ENCODE data around the gene LENEP. TPM values are rescaled to one million over a fixed set of nuclear protein-coding genes. Genes with fewer than 3 reads are reported as not detected.

The LENEP gene
- total RNA-seq, 2 experiments from 2014 or later = 0.91 to 1.2 TPM

GRCh38 chr1:155024315-155024714, 30.9 kb downstream of the LENEP start:
- Mint-ChIP-seq H3K36me3 (no peaks in the 10 kb centered on the region), H3K9me3 (ENCODE audit: low read depth) (no peaks in the 10 kb centered on the region), H3K4me3 (no peak overlapping the region), H3K27me3 (no peaks in the 10 kb centered on the region), H3K4me1 (peaks cover 2% of the 10 kb centered on the region), H3K27ac (no peak overlapping the region)
- no peak for DNase-seq
- no peak for ATAC-seq
- CTCF ChIA-PET = interaction anchor here (0.6 to 1.1 kb wide), 2 partner anchors 21 to 69 kb away, joined by 3 read pairs; partner anchors contain the start of gene PBXIP1

GRCh38 chr1:155026154-155026553, 32.8 kb downstream of the LENEP start:
- DNase-seq (no peak), ATAC-seq (no peak)
- no peak overlapping the region for H3K27ac Mint-ChIP-seq
- CTCF ChIA-PET = interaction anchor here (1.1 to 1.5 kb wide), 2 partner anchors 9 to 10 kb away, joined by 3 to 12 read pairs; no protein-coding TSS in a partner anchor
- H3K9me3 Mint-ChIP-seq (ENCODE audit: low read depth) = no peaks in the 10 kb centered on the region
- no peak overlapping the region for H3K4me3 Mint-ChIP-seq
- H3K36me3 Mint-ChIP-seq = no peaks in the 10 kb centered on the region
- no peaks in the 10 kb centered on the region for H3K27me3 Mint-ChIP-seq
- H3K4me1 Mint-ChIP-seq = peaks cover 2% of the 10 kb centered on the region

- peaks cover 2% of the 10 kb centered on the region for H3K4me1 Mint-ChIP-seq
- H3K27ac Mint-ChIP-seq = no peak overlapping the region
- H3K4me3 Mint-ChIP-seq = no peak overlapping the region
- no peak for DNase-seq
- CTCF ChIA-PET = interaction anchor here (1.1 kb wide), 1 partner anchor 9 kb away, joined by 12 read pairs; no protein-coding TSS in a partner anchor
- H3K27me3 Mint-ChIP-seq = no peaks in the 10 kb centered on the region
- no peaks in the 10 kb centered on the region for H3K36me3 Mint-ChIP-seq
- no peaks in the 10 kb centered on the region for H3K9me3 Mint-ChIP-seq (ENCODE audit: low read depth)
- no peak for ATAC-seq
Observed at GRCh38 chr1:155026588-155026987, 33.2 kb downstream of the LENEP start.

- H3K27me3 Mint-ChIP-seq = peaks cover 6% of the 10 kb centered on the region
- H3K9me3 Mint-ChIP-seq (ENCODE audit: low read depth) = no peaks in the 10 kb centered on the region
- ATAC-seq (no peak), DNase-seq (no peak)
- no peaks in the 10 kb centered on the region for H3K36me3 Mint-ChIP-seq
- CTCF ChIA-PET = interaction anchor here (1.6 to 3.8 kb wide), 3 partner anchors 12 to 14 kb away, joined by 6 to 12 read pairs (median 9); no protein-coding TSS in a partner anchor
- no peak overlapping the region for H3K4me3 Mint-ChIP-seq
- H3K4me1 Mint-ChIP-seq = no peaks in the 10 kb centered on the region
- H3K27ac Mint-ChIP-seq = no peak overlapping the region
Observed at GRCh38 chr1:155029513-155030242, 36.3 kb downstream of the LENEP start.

- H3K36me3 Mint-ChIP-seq = no peaks in the 10 kb centered on the region
- peaks cover 11% of the 10 kb centered on the region for H3K27me3 Mint-ChIP-seq
- DNase-seq = no peak
- H3K4me1 Mint-ChIP-seq = no peaks in the 10 kb centered on the region
- no peaks in the 10 kb centered on the region for H3K9me3 Mint-ChIP-seq (ENCODE audit: low read depth)
- CTCF ChIA-PET = interaction anchor here (1.6 to 3.8 kb wide), 2 partner anchors 13 to 14 kb away, joined by 6 to 12 read pairs; no protein-coding TSS in a partner anchor
- no peak overlapping the region for H3K27ac Mint-ChIP-seq
- H3K4me3 Mint-ChIP-seq = no peak overlapping the region
- peak; percentile 22 for ATAC-seq
Observed at GRCh38 chr1:155030243-155030795, 36.9 kb downstream of the LENEP start.

GRCh38 chr1:155030899-155031298, 37.5 kb downstream of the LENEP start:
- CTCF ChIA-PET = interaction anchor here (1.6 to 3.8 kb wide), 2 partner anchors 13 kb away, joined by 6 to 12 read pairs; no protein-coding TSS in a partner anchor
- H3K36me3 Mint-ChIP-seq = no peaks in the 10 kb centered on the region
- DNase-seq (no peak), ATAC-seq (no peak)
- no peak overlapping the region for H3K27ac Mint-ChIP-seq
- no peaks in the 10 kb centered on the region for H3K9me3 Mint-ChIP-seq (ENCODE audit: low read depth)
- H3K4me3 Mint-ChIP-seq = no peak overlapping the region
- H3K27me3 Mint-ChIP-seq = peaks cover 13% of the 10 kb centered on the region
- H3K4me1 Mint-ChIP-seq = no peaks in the 10 kb centered on the region

- CTCF ChIA-PET = interaction anchor here (0.7 to 1.8 kb wide), 5 partner anchors 11 to 52 kb away, joined by 3 to 13 read pairs (median 4); partner anchors contain the start of gene ADAM15
- Mint-ChIP-seq H3K4me1 (no peaks in the 10 kb centered on the region), H3K36me3 (no peaks in the 10 kb centered on the region), H3K27ac (no peak overlapping the region), H3K9me3 (ENCODE audit: low read depth) (no peaks in the 10 kb centered on the region), H3K4me3 (no peak overlapping the region), H3K27me3 (peaks cover 21% of the 10 kb centered on the region)
- no peak for DNase-seq
- ATAC-seq = no peak
Observed at GRCh38 chr1:155032886-155033285, 39.5 kb downstream of the LENEP start.

- CTCF ChIA-PET = interaction anchor here (0.9 to 1.8 kb wide), 4 partner anchors 10 to 51 kb away, joined by 3 to 13 read pairs (median 4); no protein-coding TSS in a partner anchor
- ATAC-seq (no peak), DNase-seq (no peak)
- Mint-ChIP-seq H3K4me1 (no peaks in the 10 kb centered on the region), H3K27me3 (peaks cover 26% of the 10 kb centered on the region), H3K4me3 (no peak within 1 kb of the TSS), H3K27ac (no peak within 1 kb of the TSS), H3K9me3 (ENCODE audit: low read depth) (no peaks in the 10 kb centered on the region), H3K36me3 (no peaks in the 10 kb centered on the region)
Observed at GRCh38 chr1:155033524-155033923, 40.1 kb downstream of the LENEP start, which contains the start of the genes DCST1 and DCST2. TSS of gene DCST1 (plus strand) at chr1:155033824. CDS start at chr1:155034037, 213 bp downstream. TSS of gene DCST2 (minus strand) at chr1:155033781. CDS start at chr1:155033701, 80 bp downstream.

GRCh38 chr1:155034318-155035208, 41.2 kb downstream of the LENEP start:
- H3K27ac Mint-ChIP-seq = no peak overlapping the region

GRCh38 chr1:155035936-155036335, 42.5 kb downstream of the LENEP start:
- DNase-seq = no peak
- H3K4me3 Mint-ChIP-seq = no peak overlapping the region
- H3K9me3 Mint-ChIP-seq (ENCODE audit: low read depth) = no peaks in the 10 kb centered on the region
- CTCF ChIA-PET = no interaction called here
- no peak overlapping the region for H3K27ac Mint-ChIP-seq
- no peak for ATAC-seq
- H3K36me3 Mint-ChIP-seq = no peaks in the 10 kb centered on the region
- peaks cover 4% of the 10 kb centered on the region for H3K4me1 Mint-ChIP-seq
- H3K27me3 Mint-ChIP-seq = peaks cover 30% of the 10 kb centered on the region

More at GRCh38 chr1:155034318-155035208, 41.2 kb downstream of the LENEP start:
- peaks cover 28% of the 10 kb centered on the region for H3K27me3 Mint-ChIP-seq
- no peaks in the 10 kb centered on the region for H3K36me3 Mint-ChIP-seq
- CTCF ChIA-PET = interaction anchor here (0.7 to 1.9 kb wide), 3 partner anchors 11 to 17 kb away, joined by 3 to 9 read pairs (median 7); partner anchors contain the start of gene ADAM15
- H3K4me3 Mint-ChIP-seq = no peak overlapping the region
- ATAC-seq (no peak), DNase-seq (no peak)
- peaks cover 4% of the 10 kb centered on the region for H3K4me1 Mint-ChIP-seq
- H3K9me3 Mint-ChIP-seq (ENCODE audit: low read depth) = no peaks in the 10 kb centered on the region

GRCh38 chr1:155037043-155037442, 43.7 kb downstream of the LENEP start:
- Mint-ChIP-seq H3K4me1 (peaks cover 4% of the 10 kb centered on the region), H3K27me3 (peaks cover 33% of the 10 kb centered on the region), H3K9me3 (ENCODE audit: low read depth) (no peaks in the 10 kb centered on the region), H3K36me3 (no peaks in the 10 kb centered on the region), H3K27ac (no peak overlapping the region), H3K4me3 (no peak overlapping the region)
- DNase-seq (no peak), ATAC-seq (no peak)
- CTCF ChIA-PET = interaction anchor here (2.6 to 18.1 kb wide), 2 partner anchors 20 to 21 kb away, joined by 13 to 323 read pairs; partner anchors contain the start of genes ADAM15 and EFNA4

- no peaks in the 10 kb centered on the region for H3K9me3 Mint-ChIP-seq (ENCODE audit: low read depth)
- CTCF ChIA-PET = interaction anchor here (2.2 to 18.1 kb wide), 3 partner anchors 21 to 47 kb away, joined by 7 to 323 read pairs (median 13); partner anchors contain the start of genes ADAM15 and EFNA4
Observed at GRCh38 chr1:155037851-155038441, 44.6 kb downstream of the LENEP start.

More at GRCh38 chr1:155037851-155038441, 44.6 kb downstream of the LENEP start:
- H3K4me3 Mint-ChIP-seq = no peak overlapping the region
- no peak for DNase-seq
- peaks cover 4% of the 10 kb centered on the region for H3K4me1 Mint-ChIP-seq
- no peak overlapping the region for H3K27ac Mint-ChIP-seq
- no peak for ATAC-seq
- H3K27me3 Mint-ChIP-seq = peaks cover 33% of the 10 kb centered on the region
- H3K36me3 Mint-ChIP-seq = no peaks in the 10 kb centered on the region
